Common myeloid progenitor, CD34-positive (primary cell): ENCODE measurements around the gene TELO2.

Source experiments
- CTCF ChIA-PET: fragments of 350-600 bp; sonication (Branson Sonifier 250); formaldehyde crosslinking; loops from one replicate; lab custom pipeline; 2021; ENCODE audit warnings: antibody characterized with exemption; lab: Charles Lee
- POLR2A ChIA-PET: fragments of 350-600 bp; sonication (Branson Sonifier 250); formaldehyde crosslinking; loops from one replicate; lab custom pipeline; 2021; ENCODE audit warnings: antibody characterized with exemption; lab: Charles Lee
- DNase-seq, 3 donors: peaks; one replicate each; pipeline versions ENCODE4 v3.0.0 to v3.0.0-alpha.2; 2013
- H3K27ac ChIP-seq, 2 experiments: 1 replicate in 1 of 2; 2 replicates in 1 of 2; pipeline ENCODE4 v1.7.0; 2013; ENCODE audit warnings: inconsistent platforms in 2 of 2, low read length in 2 of 2, mild to moderate bottlenecking in 2 of 2, low read depth in 1 of 2, moderate library complexity in 1 of 2; ENCODE audit not compliant: severe bottlenecking in 2 of 2, insufficient read depth in 1 of 2, poor library complexity in 1 of 2
- H3K27me3 ChIP-seq, 5 experiments: replicated peaks in 2 of 5; 1 replicate in 3 of 5; 2 replicates in 2 of 5; pipeline versions ENCODE4 v1.6.1 to v1.7.0; 2013; ENCODE audit warnings: low read length in 4 of 5, mild to moderate bottlenecking in 2 of 5, moderate library complexity in 2 of 5, inconsistent platforms in 1 of 5; ENCODE audit not compliant: insufficient read depth in 5 of 5, control insufficient read depth in 4 of 5
- H3K36me3 ChIP-seq, 4 experiments: 1 replicate in 2 of 4; 2 replicates in 2 of 4; pipeline versions ENCODE4 v1.6.1 to v1.7.0; 2013; ENCODE audit warnings: low read length in 3 of 4, control low read depth in 1 of 4, mild to moderate bottlenecking in 1 of 4; ENCODE audit not compliant: control insufficient read depth in 4 of 4, insufficient read depth in 4 of 4
- H3K4me1 ChIP-seq, 4 experiments: 1 replicate in 3 of 4; 2 replicates in 1 of 4; pipeline versions ENCODE4 v1.6.1 to v1.7.1; 2013; ENCODE audit warnings: low read length in 3 of 4, mild to moderate bottlenecking in 3 of 4, control low read depth in 1 of 4, inconsistent platforms in 1 of 4, moderate library complexity in 1 of 4; ENCODE audit not compliant: control insufficient read depth in 4 of 4, insufficient read depth in 4 of 4; ENCODE audit errors: control extremely low read depth in 1 of 4
- H3K4me3 ChIP-seq, 7 experiments: 1 replicate in 4 of 7; 2 replicates in 3 of 7; pipeline versions ENCODE4 v1.5.1 to v1.7.0; 2013; ENCODE audit warnings: mild to moderate bottlenecking in 7 of 7, low read length in 6 of 7, moderate library complexity in 6 of 7, inconsistent platforms in 2 of 7, low read depth in 2 of 7, control low read depth in 1 of 7; ENCODE audit not compliant: insufficient read depth in 4 of 7, control insufficient read depth in 1 of 7; ENCODE audit errors: extremely low read depth in 1 of 7
- H3K9me3 ChIP-seq, 5 experiments: 1 replicate in 4 of 5; 2 replicates in 1 of 5; pipeline versions ENCODE4 v1.6.1 to v1.7.1; 2013; ENCODE audit warnings: low read length in 4 of 5, mild to moderate bottlenecking in 2 of 5, inconsistent platforms in 1 of 5, low read depth in 1 of 5, moderate library complexity in 1 of 5; ENCODE audit not compliant: control insufficient read depth in 4 of 5, insufficient read depth in 2 of 5; ENCODE audit errors: control extremely low read depth in 1 of 5
- WGBS: methylation state at CpG from one replicate; pipeline ENCODE4 v1.1.5; 2013; ENCODE audit not compliant: insufficient coverage; 5-methylcytosine and 5-hydroxymethylcytosine counted together

Gene TELO2

GRCh38 chr16:1492082-1492922, 858 bp upstream of the TELO2 start:
- peak overlapping the region in 5 of 7 experiments; percentile 28 to 82 (median 80) for H3K4me3 ChIP-seq
- H3K27me3 ChIP-seq = no peaks in the 10 kb centered on the region
- CTCF ChIA-PET = interaction anchor here (0.8 kb wide), 1 partner anchor 16 kb away, joined by 3 read pairs; no protein-coding TSS in a partner anchor
- H3K36me3 ChIP-seq = peaks cover 0 to 33% (median 21%) of the 10 kb centered on the region in 4 experiments
- POLR2A ChIA-PET = no interaction called here
- no peak for DNase-seq
- 89% methylated on average over 19 of the region's 23 CpGs for WGBS
- peak overlapping the region in 1 of 2 experiments; percentile 94 for H3K27ac ChIP-seq
- H3K9me3 ChIP-seq = no peaks in the 10 kb centered on the region
- peaks cover 2 to 29% (median 24%) of the 10 kb centered on the region in 4 experiments for H3K4me1 ChIP-seq

GRCh38 chr16:1493746-1494094, 560 bp downstream of the TELO2 start:
- ChIA-PET POLR2A (no interaction called here), CTCF (interaction anchor here (0.8 to 1.2 kb wide), 3 partner anchors 11 to 65 kb away, joined by 3 read pairs; no protein-coding TSS in a partner anchor)
- Histone ChIP-seq H3K36me3 (peaks cover 0 to 47% (median 27%) of the 10 kb centered on the region in 4 experiments), H3K4me1 (peaks cover 2 to 25% (median 21%) of the 10 kb centered on the region in 4 experiments), H3K9me3 (no peaks in the 10 kb centered on the region), H3K27ac (peak overlapping the region; percentile 90 to 94), H3K27me3 (no peaks in the 10 kb centered on the region), H3K4me3 (peak overlapping the region; percentile 57 to 87 (median 80))
- 1% methylated on average over 24 of the region's 30 CpGs for WGBS
- DNase-seq = peak in 2 of 3 donors; percentile 22 to 30

GRCh38 chr16:1494129-1494640, 1.0 kb downstream of the TELO2 start:
- H3K9me3 ChIP-seq = no peaks in the 10 kb centered on the region
- H3K4me3 ChIP-seq = peak overlapping the region; percentile 57 to 87 (median 80)
- ChIA-PET POLR2A (no interaction called here), CTCF (interaction anchor here (1.0 to 1.2 kb wide), 2 partner anchors 12 to 65 kb away, joined by 3 read pairs; no protein-coding TSS in a partner anchor)
- DNase-seq = peak in 1 of 3 donors; percentile 10
- peaks cover 2 to 21% (median 18%) of the 10 kb centered on the region in 4 experiments for H3K4me1 ChIP-seq
- peaks cover 2 to 51% (median 29%) of the 10 kb centered on the region in 4 experiments for H3K36me3 ChIP-seq
- H3K27me3 ChIP-seq = no peaks in the 10 kb centered on the region
- peak overlapping the region in 1 of 2 experiments; percentile 94 for H3K27ac ChIP-seq
- WGBS = 72% methylated on average over 25 of the region's 25 CpGs

GRCh38 chr16:1494711-1495110, 1.6 kb downstream of the TELO2 start:
- Histone ChIP-seq H3K4me1 (peaks cover 2 to 21% (median 18%) of the 10 kb centered on the region in 4 experiments), H3K27ac (no peak overlapping the region), H3K27me3 (no peaks in the 10 kb centered on the region), H3K9me3 (no peaks in the 10 kb centered on the region), H3K4me3 (peak overlapping the region in 2 of 7 experiments; percentile 26 to 82), H3K36me3 (peaks cover 3 to 55% (median 31%) of the 10 kb centered on the region in 4 experiments)
- POLR2A ChIA-PET = no interaction called here
- WGBS = 94% methylated on average over 13 of the region's 13 CpGs
- no peak for DNase-seq
- CTCF ChIA-PET = interaction anchor here (1.0 kb wide), 1 partner anchor 66 kb away, joined by 3 read pairs; no protein-coding TSS in a partner anchor

- H3K4me3 ChIP-seq = no peak overlapping the region
- ChIA-PET CTCF (interaction anchor here (1.4 kb wide), 1 partner anchor 43 kb away, joined by 4 read pairs; no protein-coding TSS in a partner anchor), POLR2A (no interaction called here)
- DNase-seq = peak in 1 of 3 donors; percentile 66
- H3K27me3 ChIP-seq = no peaks in the 10 kb centered on the region
- 88% methylated on average over 35 of the region's 39 CpGs for WGBS
- peaks cover 2 to 21% (median 18%) of the 10 kb centered on the region in 4 experiments for H3K4me1 ChIP-seq
- H3K9me3 ChIP-seq = no peaks in the 10 kb centered on the region
- H3K27ac ChIP-seq = no peak overlapping the region
- H3K36me3 ChIP-seq = peaks cover 4 to 62% (median 34%) of the 10 kb centered on the region in 4 experiments
Measured at GRCh38 chr16:1495211-1495888, 2.2 kb downstream of the TELO2 start.

GRCh38 chr16:1495889-1496262, 2.7 kb downstream of the TELO2 start:
- Histone ChIP-seq H3K27ac (no peak overlapping the region), H3K9me3 (no peaks in the 10 kb centered on the region), H3K36me3 (peaks cover 5 to 67% (median 37%) of the 10 kb centered on the region in 4 experiments), H3K4me1 (peaks cover 2 to 21% (median 18%) of the 10 kb centered on the region in 4 experiments), H3K27me3 (no peaks in the 10 kb centered on the region), H3K4me3 (no peak overlapping the region)
- ChIA-PET CTCF (interaction anchor here (1.4 kb wide), 1 partner anchor 42 kb away, joined by 4 read pairs; no protein-coding TSS in a partner anchor), POLR2A (no interaction called here)
- no peak for DNase-seq
- 97% methylated on average over 23 of the region's 25 CpGs for WGBS
